Measurements from ENCODE around the gene RAB38.

The RAB38 gene

DNA sequence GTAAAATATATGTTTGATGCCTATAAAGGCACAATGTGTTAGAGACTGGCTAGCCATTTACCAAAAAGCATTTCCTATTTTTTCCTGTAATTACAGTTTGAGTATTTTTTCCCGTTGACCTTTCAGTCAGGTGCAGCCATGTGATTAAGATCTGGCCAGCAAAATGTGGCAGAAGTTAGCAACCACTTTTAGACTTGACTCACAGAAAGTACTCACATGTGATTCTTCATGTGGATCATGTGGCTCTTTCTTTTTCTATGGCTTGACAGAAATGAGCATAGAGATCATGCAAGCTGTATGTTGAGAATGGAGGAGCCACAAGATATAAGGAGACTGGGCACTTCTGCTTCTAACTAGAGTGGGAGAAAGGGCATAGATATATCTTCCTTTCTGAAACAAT lies 27.3 kb upstream of the RAB38 start:
- no peak for DNase-seq
- CTCF ChIA-PET: no interaction called here
- Histone ChIP-seq H3K36me3 (ENCODE audit: control insufficient read depth in 4 of 4, insufficient read depth in 4 of 4, low read length in 3 of 4) (no peaks in the 10 kb centered on the region), H3K9me3 (ENCODE audit: control extremely low read depth in 1 of 5, control insufficient read depth in 4 of 5, insufficient read depth in 2 of 5, low read depth in 1 of 5, low read length in 4 of 5) (peaks cover 0 to 6% (median 0%) of the 10 kb centered on the region in 5 experiments), H3K4me3 (ENCODE audit: control insufficient read depth in 1 of 7, extremely low read depth in 1 of 7, insufficient read depth in 4 of 7, low read depth in 2 of 7, low read length in 6 of 7) (no peak overlapping the region), H3K27ac (ENCODE audit: insufficient read depth in 1 of 2, low read depth in 1 of 2, low read length in 2 of 2, poor library complexity in 1 of 2, severe bottlenecking in 2 of 2) (no peak overlapping the region), H3K4me1 (ENCODE audit: control extremely low read depth in 1 of 4, control insufficient read depth in 4 of 4, insufficient read depth in 4 of 4, low read length in 3 of 4) (no peaks in the 10 kb centered on the region), H3K27me3 (replicated peaks in 2 of 5; ENCODE audit: control insufficient read depth in 4 of 5, insufficient read depth in 5 of 5, low read length in 4 of 5) (no peaks in the 10 kb centered on the region)
- WGBS (ENCODE audit: insufficient coverage): no CpG with 5 or more reads among the region's 1 CpG
- POLR2A ChIA-PET: no interaction called here

DNA sequence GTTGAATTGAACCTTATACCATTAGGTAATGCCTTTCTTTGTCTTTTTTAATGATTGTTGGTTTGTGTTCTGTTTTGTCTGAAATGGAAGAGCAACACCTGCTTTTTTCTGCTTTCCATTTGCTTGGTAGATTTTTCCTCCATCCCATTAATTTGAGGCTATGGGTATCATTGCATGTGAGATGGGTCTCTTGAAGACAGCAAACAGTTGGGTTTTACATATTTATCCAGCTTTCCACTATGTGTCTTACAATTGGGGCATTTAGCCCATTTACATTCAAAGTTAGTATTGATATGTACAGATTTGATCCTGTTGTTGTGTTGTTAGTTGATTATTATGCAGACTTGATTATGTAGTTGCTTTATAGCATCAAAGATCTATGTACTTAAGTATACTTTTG lies 21.1 kb upstream of the RAB38 start:
- ChIA-PET CTCF (no interaction called here), POLR2A (no interaction called here)
- Histone ChIP-seq H3K9me3 (ENCODE audit: control extremely low read depth in 1 of 5, control insufficient read depth in 4 of 5, insufficient read depth in 2 of 5, low read depth in 1 of 5, low read length in 4 of 5) (peaks cover 0 to 18% (median 6%) of the 10 kb centered on the region in 5 experiments), H3K36me3 (ENCODE audit: control insufficient read depth in 4 of 4, insufficient read depth in 4 of 4, low read length in 3 of 4) (no peaks in the 10 kb centered on the region), H3K27me3 (replicated peaks in 2 of 5; ENCODE audit: control insufficient read depth in 4 of 5, insufficient read depth in 5 of 5, low read length in 4 of 5) (no peaks in the 10 kb centered on the region), H3K27ac (ENCODE audit: insufficient read depth in 1 of 2, low read depth in 1 of 2, low read length in 2 of 2, poor library complexity in 1 of 2, severe bottlenecking in 2 of 2) (no peak overlapping the region), H3K4me3 (ENCODE audit: control insufficient read depth in 1 of 7, extremely low read depth in 1 of 7, insufficient read depth in 4 of 7, low read depth in 2 of 7, low read length in 6 of 7) (no peak overlapping the region), H3K4me1 (ENCODE audit: control extremely low read depth in 1 of 4, control insufficient read depth in 4 of 4, insufficient read depth in 4 of 4, low read length in 3 of 4) (no peaks in the 10 kb centered on the region)
- DNase-seq: peak in 1 of 3 donors; percentile 49

DNA sequence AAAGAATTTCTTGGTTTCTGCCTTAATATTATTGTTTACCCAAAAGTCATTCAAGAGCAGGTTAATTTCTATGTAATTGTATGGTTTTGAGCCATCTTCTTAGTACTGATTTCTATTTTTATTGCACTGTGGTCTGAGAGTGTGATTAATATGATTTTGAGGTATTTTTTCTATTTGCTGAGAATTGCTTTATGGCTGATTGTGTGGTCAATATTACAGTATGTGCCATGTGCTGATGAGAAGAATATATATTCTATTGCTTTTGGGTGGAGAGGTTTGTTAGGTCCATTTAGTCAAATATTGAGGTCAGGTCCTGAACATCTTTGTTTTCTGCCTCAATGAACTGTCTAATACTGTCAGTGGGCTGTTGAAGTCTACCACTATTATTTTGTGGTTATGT lies 20.7 kb upstream of the RAB38 start:
- DNase-seq: no peak
- Histone ChIP-seq H3K9me3 (ENCODE audit: control extremely low read depth in 1 of 5, control insufficient read depth in 4 of 5, insufficient read depth in 2 of 5, low read depth in 1 of 5, low read length in 4 of 5) (peaks cover 0 to 18% (median 6%) of the 10 kb centered on the region in 5 experiments), H3K4me3 (ENCODE audit: control insufficient read depth in 1 of 7, extremely low read depth in 1 of 7, insufficient read depth in 4 of 7, low read depth in 2 of 7, low read length in 6 of 7) (no peak overlapping the region), H3K4me1 (ENCODE audit: control extremely low read depth in 1 of 4, control insufficient read depth in 4 of 4, insufficient read depth in 4 of 4, low read length in 3 of 4) (no peaks in the 10 kb centered on the region), H3K36me3 (ENCODE audit: control insufficient read depth in 4 of 4, insufficient read depth in 4 of 4, low read length in 3 of 4) (no peaks in the 10 kb centered on the region), H3K27me3 (replicated peaks in 2 of 5; ENCODE audit: control insufficient read depth in 4 of 5, insufficient read depth in 5 of 5, low read length in 4 of 5) (no peaks in the 10 kb centered on the region), H3K27ac (ENCODE audit: insufficient read depth in 1 of 2, low read depth in 1 of 2, low read length in 2 of 2, poor library complexity in 1 of 2, severe bottlenecking in 2 of 2) (no peak overlapping the region)
- POLR2A ChIA-PET: no interaction called here
- CTCF ChIA-PET: no interaction called here

DNA sequence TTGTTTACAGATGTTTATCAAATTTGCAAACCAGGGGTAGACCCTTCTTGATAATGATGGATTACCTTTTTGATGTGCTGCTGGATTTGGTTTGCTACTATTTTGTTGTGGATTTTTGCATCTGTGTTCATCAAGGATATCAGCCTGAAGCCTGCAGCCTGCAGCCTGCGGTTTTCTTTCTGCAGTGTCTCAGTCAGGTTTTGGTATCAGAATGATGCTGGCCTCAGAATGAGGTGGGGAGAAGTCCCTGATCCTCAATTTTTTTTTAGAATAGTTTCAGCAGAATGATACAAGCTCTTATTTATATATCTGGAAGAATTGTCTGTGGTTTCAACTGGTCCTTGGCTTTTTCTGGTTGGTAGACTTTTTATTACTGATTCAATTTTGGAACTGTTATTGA lies 19.7 kb upstream of the RAB38 start:
- ChIA-PET POLR2A (no interaction called here), CTCF (no interaction called here)
- Histone ChIP-seq H3K27me3 (replicated peaks in 2 of 5; ENCODE audit: control insufficient read depth in 4 of 5, insufficient read depth in 5 of 5, low read length in 4 of 5) (no peaks in the 10 kb centered on the region), H3K36me3 (ENCODE audit: control insufficient read depth in 4 of 4, insufficient read depth in 4 of 4, low read length in 3 of 4) (no peaks in the 10 kb centered on the region), H3K4me3 (ENCODE audit: control insufficient read depth in 1 of 7, extremely low read depth in 1 of 7, insufficient read depth in 4 of 7, low read depth in 2 of 7, low read length in 6 of 7) (no peak overlapping the region), H3K27ac (ENCODE audit: insufficient read depth in 1 of 2, low read depth in 1 of 2, low read length in 2 of 2, poor library complexity in 1 of 2, severe bottlenecking in 2 of 2) (no peak overlapping the region), H3K9me3 (ENCODE audit: control extremely low read depth in 1 of 5, control insufficient read depth in 4 of 5, insufficient read depth in 2 of 5, low read depth in 1 of 5, low read length in 4 of 5) (peaks cover 0 to 18% (median 6%) of the 10 kb centered on the region in 5 experiments), H3K4me1 (ENCODE audit: control extremely low read depth in 1 of 4, control insufficient read depth in 4 of 4, insufficient read depth in 4 of 4, low read length in 3 of 4) (no peaks in the 10 kb centered on the region)
- no peak for DNase-seq
- 86% methylated on average over 1 of the region's 1 CpG for WGBS (ENCODE audit: insufficient coverage)

DNA sequence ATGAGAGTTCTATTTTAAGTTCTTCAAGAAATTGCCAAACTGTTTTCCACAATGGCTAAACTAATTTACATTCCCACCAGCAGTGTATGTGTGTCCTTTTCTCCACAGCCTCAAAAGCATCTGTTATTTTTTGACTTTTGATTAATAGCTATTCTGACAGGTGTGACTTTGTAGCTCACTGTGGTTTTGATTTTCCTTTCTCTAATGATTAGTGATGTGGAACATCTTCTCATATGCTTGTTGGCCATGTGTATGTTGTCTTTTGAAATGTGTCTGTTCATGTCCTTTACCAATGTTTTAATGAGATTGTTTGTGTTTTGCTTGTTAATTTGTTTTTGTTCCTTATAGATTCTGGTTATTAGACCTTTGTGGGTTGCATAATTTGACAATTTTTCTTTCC lies 18.0 kb upstream of the RAB38 start:
- Histone ChIP-seq H3K9me3 (ENCODE audit: control extremely low read depth in 1 of 5, control insufficient read depth in 4 of 5, insufficient read depth in 2 of 5, low read depth in 1 of 5, low read length in 4 of 5) (peaks cover 0 to 18% (median 6%) of the 10 kb centered on the region in 5 experiments), H3K27me3 (replicated peaks in 2 of 5; ENCODE audit: control insufficient read depth in 4 of 5, insufficient read depth in 5 of 5, low read length in 4 of 5) (no peaks in the 10 kb centered on the region), H3K27ac (ENCODE audit: insufficient read depth in 1 of 2, low read depth in 1 of 2, low read length in 2 of 2, poor library complexity in 1 of 2, severe bottlenecking in 2 of 2) (no peak overlapping the region), H3K36me3 (ENCODE audit: control insufficient read depth in 4 of 4, insufficient read depth in 4 of 4, low read length in 3 of 4) (no peaks in the 10 kb centered on the region), H3K4me1 (ENCODE audit: control extremely low read depth in 1 of 4, control insufficient read depth in 4 of 4, insufficient read depth in 4 of 4, low read length in 3 of 4) (peaks cover 0 to 4% (median 0%) of the 10 kb centered on the region in 4 experiments), H3K4me3 (ENCODE audit: control insufficient read depth in 1 of 7, extremely low read depth in 1 of 7, insufficient read depth in 4 of 7, low read depth in 2 of 7, low read length in 6 of 7) (no peak overlapping the region)
- ChIA-PET CTCF (interaction anchor here (1.0 kb wide), 1 partner anchor 13 kb away, joined by 3 read pairs; no protein-coding TSS in a partner anchor), POLR2A (no interaction called here)
- no peak for DNase-seq

- H3K4me3 ChIP-seq (ENCODE audit: control insufficient read depth in 1 of 7, extremely low read depth in 1 of 7, insufficient read depth in 4 of 7, low read depth in 2 of 7, low read length in 6 of 7): no peak overlapping the region
- no peaks in the 10 kb centered on the region for H3K9me3 ChIP-seq (ENCODE audit: control extremely low read depth in 1 of 5, control insufficient read depth in 4 of 5, insufficient read depth in 2 of 5, low read depth in 1 of 5, low read length in 4 of 5)
- H3K36me3 ChIP-seq (ENCODE audit: control insufficient read depth in 4 of 4, insufficient read depth in 4 of 4, low read length in 3 of 4): no peaks in the 10 kb centered on the region
- CTCF ChIA-PET: no interaction called here
- DNase-seq: no peak
- H3K27me3 ChIP-seq (replicated peaks in 2 of 5; ENCODE audit: control insufficient read depth in 4 of 5, insufficient read depth in 5 of 5, low read length in 4 of 5): no peaks in the 10 kb centered on the region
- peaks cover 0 to 4% (median 0%) of the 10 kb centered on the region in 4 experiments for H3K4me1 ChIP-seq (ENCODE audit: control extremely low read depth in 1 of 4, control insufficient read depth in 4 of 4, insufficient read depth in 4 of 4, low read length in 3 of 4)
- POLR2A ChIA-PET: no interaction called here
- H3K27ac ChIP-seq (ENCODE audit: insufficient read depth in 1 of 2, low read depth in 1 of 2, low read length in 2 of 2, poor library complexity in 1 of 2, severe bottlenecking in 2 of 2): no peak overlapping the region
- WGBS (ENCODE audit: insufficient coverage): 43% methylated on average over 1 of the region's 2 CpGs
Observed at GRCh38 chr11:88188932-88189253, 13.7 kb upstream of the RAB38 start.

GRCh38 chr11:88188251-88188931 lies 13.1 kb upstream of the RAB38 start:
- POLR2A ChIA-PET: no interaction called here
- peaks cover 0 to 4% (median 0%) of the 10 kb centered on the region in 4 experiments for H3K4me1 ChIP-seq (ENCODE audit: control extremely low read depth in 1 of 4, control insufficient read depth in 4 of 4, insufficient read depth in 4 of 4, low read length in 3 of 4)
- 20% methylated on average over 1 of the region's 3 CpGs for WGBS (ENCODE audit: insufficient coverage)
- H3K27me3 ChIP-seq (replicated peaks in 2 of 5; ENCODE audit: control insufficient read depth in 4 of 5, insufficient read depth in 5 of 5, low read length in 4 of 5): no peaks in the 10 kb centered on the region
- no peak overlapping the region for H3K4me3 ChIP-seq (ENCODE audit: control insufficient read depth in 1 of 7, extremely low read depth in 1 of 7, insufficient read depth in 4 of 7, low read depth in 2 of 7, low read length in 6 of 7)
- no peaks in the 10 kb centered on the region for H3K36me3 ChIP-seq (ENCODE audit: control insufficient read depth in 4 of 4, insufficient read depth in 4 of 4, low read length in 3 of 4)
- no peak for DNase-seq
- H3K9me3 ChIP-seq (ENCODE audit: control extremely low read depth in 1 of 5, control insufficient read depth in 4 of 5, insufficient read depth in 2 of 5, low read depth in 1 of 5, low read length in 4 of 5): no peaks in the 10 kb centered on the region
- no peak overlapping the region for H3K27ac ChIP-seq (ENCODE audit: insufficient read depth in 1 of 2, low read depth in 1 of 2, low read length in 2 of 2, poor library complexity in 1 of 2, severe bottlenecking in 2 of 2)
- CTCF ChIA-PET: no interaction called here

Data from common myeloid progenitor, CD34-positive (primary cell).